Muscle layer of duodenum (tissue), 2 donors: ENCODE results near the gene ABCG5.
A peak's percentile ranks its signal among the peaks of the same experiment; 100 is the strongest.

Experiments used
- H3K27ac ChIP-seq: one replicate; pipeline ENCODE4 v1.7.0; 2013; ENCODE audit warnings: mild to moderate bottlenecking, low read length
- H3K27me3 ChIP-seq: one replicate; pipeline ENCODE4 v1.7.0; 2013; ENCODE audit warnings: low read depth, mild to moderate bottlenecking, control low read depth, low read length
- H3K36me3 ChIP-seq, 2 donors: one replicate each; pipeline ENCODE4 v1.7.0; 2013; ENCODE audit warnings: low read length in 2 of 2, control low read depth in 1 of 2, mild to moderate bottlenecking in 1 of 2; ENCODE audit not compliant: insufficient read depth in 2 of 2, control insufficient read depth in 1 of 2
- H3K4me1 ChIP-seq, 2 donors: one replicate each; pipeline ENCODE4 v1.7.0; 2013; ENCODE audit warnings: low read length in 2 of 2, mild to moderate bottlenecking in 2 of 2, control low read depth in 1 of 2, moderate library complexity in 1 of 2; ENCODE audit not compliant: insufficient read depth in 2 of 2, control insufficient read depth in 1 of 2
- H3K4me3 ChIP-seq, 2 donors: one replicate each; pipeline ENCODE4 v1.7.0; 2013; ENCODE audit warnings: low read length in 2 of 2, low read depth in 1 of 2, mild to moderate bottlenecking in 1 of 2
- H3K9me3 ChIP-seq, 2 donors: one replicate each; pipeline ENCODE4 v1.7.0; 2013; ENCODE audit warnings: low read length in 2 of 2, control low read depth in 1 of 2, mild to moderate bottlenecking in 1 of 2; ENCODE audit not compliant: control insufficient read depth in 1 of 2
- donor health status: healthy.

Gene ABCG5

GRCh38 chr2:43800894-43801293, 37.7 kb downstream of the ABCG5 start:
- Histone ChIP-seq H3K4me1 (no peaks in the 10 kb centered on the region), H3K9me3 (no peaks in the 10 kb centered on the region), H3K4me3 (no peak overlapping the region), H3K36me3 (peaks cover 6 to 25% of the 10 kb centered on the region in 2 donors), H3K27me3 (no peaks in the 10 kb centered on the region), H3K27ac (no peak overlapping the region)

GRCh38 chr2:43798300-43798699, 40.3 kb downstream of the ABCG5 start:
- Histone ChIP-seq H3K27me3 (no peaks in the 10 kb centered on the region), H3K27ac (no peak overlapping the region), H3K4me3 (no peak overlapping the region), H3K4me1 (no peaks in the 10 kb centered on the region), H3K36me3 (peaks cover 7 to 27% of the 10 kb centered on the region in 2 donors), H3K9me3 (no peaks in the 10 kb centered on the region)

GRCh38 chr2:43796206-43796605, 42.4 kb downstream of the ABCG5 start:
- Histone ChIP-seq H3K4me3 (no peak overlapping the region), H3K9me3 (no peaks in the 10 kb centered on the region), H3K4me1 (no peaks in the 10 kb centered on the region), H3K27ac (no peak overlapping the region), H3K27me3 (no peaks in the 10 kb centered on the region), H3K36me3 (peaks cover 4 to 29% of the 10 kb centered on the region in 2 donors)

GRCh38 chr2:43794956-43795355, 43.7 kb downstream of the ABCG5 start:
- Histone ChIP-seq H3K27ac (no peak overlapping the region), H3K4me3 (no peak overlapping the region), H3K36me3 (peaks cover 10 to 36% of the 10 kb centered on the region in 2 donors), H3K9me3 (no peaks in the 10 kb centered on the region), H3K27me3 (no peaks in the 10 kb centered on the region), H3K4me1 (peaks cover 0 to 3% of the 10 kb centered on the region in 2 donors)

- Histone ChIP-seq H3K36me3 (peaks cover 17 to 53% of the 10 kb centered on the region in 2 donors), H3K9me3 (no peaks in the 10 kb centered on the region), H3K4me3 (no peak overlapping the region), H3K27me3 (no peaks in the 10 kb centered on the region), H3K27ac (no peak overlapping the region), H3K4me1 (peaks cover 0 to 3% of the 10 kb centered on the region in 2 donors)
Measured at GRCh38 chr2:43792653-43793052, 46.0 kb downstream of the ABCG5 start.

GRCh38 chr2:43791035-43791765, 47.4 kb downstream of the ABCG5 start:
- Histone ChIP-seq H3K9me3 (no peaks in the 10 kb centered on the region), H3K27me3 (no peaks in the 10 kb centered on the region), H3K4me3 (no peak overlapping the region), H3K36me3 (peaks cover 24 to 46% of the 10 kb centered on the region in 2 donors), H3K4me1 (peaks cover 0 to 3% of the 10 kb centered on the region in 2 donors), H3K27ac (no peak overlapping the region)

GRCh38 chr2:43790147-43790546, 48.5 kb downstream of the ABCG5 start:
- H3K36me3 ChIP-seq = peaks cover 27 to 37% of the 10 kb centered on the region in 2 donors

GRCh38 chr2:43788646-43789045, 50.0 kb downstream of the ABCG5 start:
- Histone ChIP-seq H3K27me3 (no peaks in the 10 kb centered on the region), H3K4me1 (peaks cover 0 to 3% of the 10 kb centered on the region in 2 donors), H3K36me3 (peaks cover 29 to 31% of the 10 kb centered on the region in 2 donors), H3K9me3 (no peaks in the 10 kb centered on the region), H3K4me3 (no peak overlapping the region), H3K27ac (no peak overlapping the region)

More at GRCh38 chr2:43790147-43790546, 48.5 kb downstream of the ABCG5 start:
- no peaks in the 10 kb centered on the region for H3K27me3 ChIP-seq
- peak overlapping the region; percentile 22 for H3K27ac ChIP-seq
- no peak overlapping the region for H3K4me3 ChIP-seq
- H3K4me1 ChIP-seq = peaks cover 0 to 3% of the 10 kb centered on the region in 2 donors
- H3K9me3 ChIP-seq = no peaks in the 10 kb centered on the region

GRCh38 chr2:43787895-43788294, 50.7 kb downstream of the ABCG5 start:
- H3K36me3 ChIP-seq = peaks cover 30 to 31% of the 10 kb centered on the region in 2 donors
- no peak overlapping the region for H3K4me3 ChIP-seq
- no peaks in the 10 kb centered on the region for H3K9me3 ChIP-seq
- no peaks in the 10 kb centered on the region for H3K27me3 ChIP-seq
- H3K27ac ChIP-seq = no peak overlapping the region
- H3K4me1 ChIP-seq = peaks cover 0 to 3% of the 10 kb centered on the region in 2 donors

GRCh38 chr2:43778233-43778632, 60.4 kb downstream of the ABCG5 start:
- Histone ChIP-seq H3K27ac (no peak overlapping the region), H3K27me3 (no peaks in the 10 kb centered on the region), H3K4me1 (peaks cover 0 to 3% of the 10 kb centered on the region in 2 donors), H3K4me3 (no peak overlapping the region), H3K9me3 (no peaks in the 10 kb centered on the region), H3K36me3 (peaks cover 11 to 25% of the 10 kb centered on the region in 2 donors)

GRCh38 chr2:43777306-43777926, 61.2 kb downstream of the ABCG5 start:
- Histone ChIP-seq H3K4me1 (peaks cover 0 to 3% of the 10 kb centered on the region in 2 donors), H3K27me3 (no peaks in the 10 kb centered on the region), H3K36me3 (peaks cover 11 to 25% of the 10 kb centered on the region in 2 donors), H3K4me3 (no peak overlapping the region), H3K9me3 (no peaks in the 10 kb centered on the region), H3K27ac (no peak overlapping the region)
